Measurements from ENCODE around the gene UBR1.
"Not testable (repeated sequence)": the region's sequence is repeated elsewhere in the genome, so short reads cannot be mapped to it uniquely, and the experiment has no call there.

UBR1 gene

DNA sequence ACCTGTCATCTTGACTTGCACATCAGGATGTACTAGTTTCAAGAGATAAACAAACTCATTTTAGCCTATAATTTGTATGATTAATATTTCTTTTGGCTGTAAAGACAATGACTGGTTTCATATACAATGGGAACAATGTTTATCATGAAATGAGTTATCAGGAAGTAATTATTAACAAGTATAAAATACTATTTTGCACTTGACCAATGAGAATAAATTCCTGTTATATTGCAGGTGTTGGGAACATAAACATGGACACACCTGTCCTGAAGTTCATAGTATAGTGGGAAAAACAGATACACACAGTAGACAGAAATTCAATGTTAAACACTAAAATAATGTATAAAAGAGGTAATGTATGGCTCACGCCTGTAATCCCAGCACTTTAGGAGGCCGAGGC lies 56.9 kb downstream of the UBR1 start:
- DNase-seq, result no peak

DNA sequence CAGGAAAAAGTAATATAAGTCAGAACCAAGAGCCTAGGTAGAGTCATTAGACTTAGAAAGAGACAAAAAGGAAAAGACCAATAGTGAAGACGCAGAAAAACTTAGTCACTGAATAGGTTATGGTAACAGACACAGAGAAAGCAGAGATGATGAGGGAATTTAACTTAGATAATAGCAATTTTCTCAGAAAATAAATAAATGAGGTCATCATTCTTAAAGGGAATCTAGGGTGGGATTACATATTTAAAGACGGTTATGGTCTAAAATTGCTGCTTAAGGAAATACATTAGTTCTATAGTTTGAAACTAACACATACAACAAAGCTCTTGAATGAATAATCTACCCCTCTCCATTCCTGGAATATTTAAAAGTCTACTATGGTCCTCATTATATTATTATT lies 59.4 kb downstream of the UBR1 start:
- DNase-seq, result no peak

DNA sequence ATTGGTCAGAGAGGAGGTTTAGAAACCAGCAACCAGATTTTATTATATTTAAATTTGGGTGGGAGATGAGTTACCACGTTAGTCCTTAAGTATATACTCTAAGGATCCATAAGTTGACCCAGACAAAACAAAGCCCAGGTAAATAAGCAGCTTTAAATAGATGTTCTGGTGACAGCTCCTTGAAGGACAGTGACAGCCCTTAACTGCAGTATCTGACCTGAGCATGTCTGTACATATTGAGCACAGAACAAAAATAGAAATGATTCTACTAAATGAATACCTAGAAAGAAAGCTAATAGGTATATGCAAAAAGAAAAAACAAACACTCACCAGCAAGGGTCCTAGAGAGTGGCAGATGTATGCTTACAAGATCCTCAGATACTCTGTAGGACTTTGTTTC lies 63.0 kb downstream of the UBR1 start:
- DNase-seq, result no peak

DNA sequence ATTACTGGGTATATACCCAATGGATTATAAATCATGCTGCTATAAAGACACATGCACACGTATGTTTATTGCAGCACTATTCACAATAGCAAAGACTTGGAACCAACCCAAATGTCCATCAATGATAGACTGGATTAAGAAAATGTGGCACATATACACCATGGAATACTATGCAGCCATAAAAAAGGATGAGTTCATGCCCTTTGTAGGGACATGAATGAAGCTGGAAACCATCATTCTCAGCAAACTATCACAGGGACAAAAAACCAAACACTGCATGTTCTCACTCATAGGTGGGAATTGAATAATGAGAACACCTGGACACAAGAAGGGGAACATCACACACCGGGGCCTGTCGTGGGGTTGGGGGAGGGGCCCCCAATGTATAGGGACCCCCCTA lies 64.8 kb downstream of the UBR1 start:
- DNase-seq, result not testable (repeated sequence)

DNA sequence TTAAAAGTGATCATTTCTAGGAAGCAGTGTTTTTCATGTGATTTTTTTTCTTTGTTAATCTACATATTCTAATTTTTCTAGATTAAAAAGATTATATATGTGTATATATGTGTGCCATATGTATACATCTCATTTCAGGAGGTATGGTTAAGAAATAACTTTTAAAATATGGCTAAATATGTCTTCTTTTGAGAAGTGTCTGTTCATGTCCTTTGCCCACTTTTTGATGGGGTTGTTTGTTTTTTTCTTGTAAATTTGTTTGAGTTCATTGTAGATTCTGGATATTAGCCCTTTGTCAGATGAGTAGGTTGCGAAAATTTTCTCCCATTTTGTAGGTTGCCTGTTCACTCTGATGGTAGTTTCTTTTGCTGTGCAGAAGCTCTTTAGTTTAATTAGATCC lies 70.6 kb downstream of the UBR1 start:
- DNase-seq, result not testable (repeated sequence)

DNA sequence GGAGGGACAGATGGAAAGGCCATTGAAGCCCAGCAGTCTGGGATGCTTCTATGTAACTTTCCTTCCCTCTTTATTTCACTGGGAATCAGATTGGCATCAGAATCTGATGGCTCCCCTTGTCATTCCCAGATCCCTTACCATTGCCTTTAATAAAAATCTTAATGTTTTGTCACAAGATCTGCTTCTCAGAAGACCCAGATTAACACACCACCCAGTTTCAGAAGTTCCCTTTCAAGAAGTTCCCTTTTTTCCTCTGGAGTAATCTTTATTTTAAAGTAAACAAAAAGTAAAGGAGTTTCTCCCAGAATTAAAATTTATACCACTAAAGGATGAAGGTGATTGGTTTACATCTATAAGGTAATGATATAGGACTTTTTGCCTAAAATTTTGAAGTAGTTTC lies 76.4 kb downstream of the UBR1 start:
- peak; percentile 52 to 65 for DNase-seq

DNA sequence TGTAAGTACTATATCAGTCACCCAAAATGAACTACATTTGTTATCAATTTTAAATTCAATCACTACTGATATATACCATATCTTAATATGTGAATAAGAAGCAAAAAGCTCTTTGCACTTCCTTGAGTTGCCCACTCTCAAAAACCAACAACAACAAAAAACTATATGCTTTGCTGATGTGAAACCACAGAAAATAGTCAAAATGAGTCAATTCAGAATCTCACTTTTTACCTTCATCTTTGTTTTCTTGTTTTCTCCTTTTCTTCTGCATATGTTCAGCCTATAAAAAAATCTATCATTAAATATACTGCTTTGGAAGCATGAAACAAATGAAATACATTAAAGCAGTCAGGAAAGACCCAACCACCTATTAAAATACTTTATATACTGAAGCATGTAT lies 80.7 kb downstream of the UBR1 start:
- no peak for DNase-seq

DNA sequence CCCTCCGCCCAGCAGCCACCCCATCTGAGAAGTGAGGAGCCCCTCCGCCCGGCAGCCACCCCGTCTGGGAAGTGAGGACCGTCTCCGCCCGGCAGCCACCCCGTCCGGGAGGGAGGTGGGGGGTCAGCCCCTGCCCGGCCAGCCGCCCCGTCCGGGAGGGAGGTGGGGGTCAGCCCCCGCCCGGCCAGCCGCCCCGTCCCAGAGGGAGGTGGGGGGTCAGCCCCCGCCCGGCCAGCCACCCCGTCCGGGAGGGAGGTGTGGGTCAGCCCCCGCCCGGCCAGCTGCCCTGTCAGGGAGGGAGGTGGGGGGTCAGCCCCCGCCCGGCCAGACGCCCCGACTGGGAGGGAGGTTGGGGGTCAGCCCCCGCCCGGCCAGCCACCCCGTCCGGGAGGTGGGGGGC lies 91.2 kb downstream of the UBR1 start:
- not testable (repeated sequence) for DNase-seq

DNA sequence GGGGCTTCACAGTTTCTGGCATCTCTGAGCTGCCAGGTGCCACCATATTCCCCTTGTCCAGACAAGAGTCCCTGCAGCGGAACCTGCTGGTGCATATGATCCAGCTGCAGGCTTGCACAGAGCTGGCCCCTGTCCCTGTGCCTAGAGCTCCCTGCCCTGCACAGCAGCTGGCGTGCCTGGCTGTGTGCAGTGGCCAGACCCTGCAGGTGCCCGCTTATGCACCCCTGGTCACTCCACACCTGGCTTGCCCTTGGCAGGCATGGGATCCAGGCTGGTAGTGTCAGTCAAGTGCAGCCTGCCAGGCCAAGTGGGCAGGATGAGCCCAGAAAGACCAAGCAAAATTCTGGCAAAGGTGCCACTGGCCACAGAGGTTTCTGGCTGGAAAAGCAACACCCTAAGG lies 96.6 kb downstream of the UBR1 start:
- DNase-seq, result no peak

DNA sequence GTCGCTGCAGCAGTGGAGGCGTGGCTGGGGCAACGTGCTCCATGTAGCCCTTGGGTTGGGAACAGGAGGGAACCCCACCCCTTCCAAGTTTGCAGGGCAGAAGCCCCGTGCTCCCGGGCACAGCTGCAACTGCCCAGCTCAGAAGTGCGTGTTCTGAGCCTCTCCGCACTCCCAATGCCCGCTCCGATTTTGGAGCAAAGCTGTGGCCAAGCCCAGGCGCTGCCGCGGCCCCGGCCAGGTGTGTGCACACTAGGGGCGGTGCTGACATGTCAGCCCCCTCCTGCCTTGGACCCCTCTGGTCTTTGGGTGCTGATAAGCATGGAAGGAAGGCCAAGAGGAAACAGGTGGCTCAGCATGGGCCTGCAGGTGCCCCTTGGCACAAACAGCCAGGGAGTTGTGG lies 97.7 kb downstream of the UBR1 start:
- no peak for DNase-seq

DNA sequence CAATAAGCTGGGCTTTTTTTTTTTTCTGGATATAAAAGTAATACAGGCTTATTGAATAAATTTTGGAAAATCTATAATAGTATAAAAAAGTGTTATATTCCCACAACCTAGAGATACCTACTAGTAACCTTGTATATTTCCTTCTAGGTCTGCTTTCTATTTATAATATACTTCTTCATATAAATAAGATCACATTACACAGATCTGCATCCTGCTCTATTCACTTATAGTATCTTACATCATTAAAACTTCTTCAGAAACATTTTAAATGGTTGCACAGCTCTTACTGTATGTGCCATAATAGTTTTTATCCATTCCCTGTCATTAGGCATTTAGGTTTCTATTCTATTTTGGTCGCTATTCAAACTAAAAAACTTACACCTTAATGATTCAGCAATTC lies 98.3 kb downstream of the UBR1 start:
- DNase-seq, result no peak

DNA sequence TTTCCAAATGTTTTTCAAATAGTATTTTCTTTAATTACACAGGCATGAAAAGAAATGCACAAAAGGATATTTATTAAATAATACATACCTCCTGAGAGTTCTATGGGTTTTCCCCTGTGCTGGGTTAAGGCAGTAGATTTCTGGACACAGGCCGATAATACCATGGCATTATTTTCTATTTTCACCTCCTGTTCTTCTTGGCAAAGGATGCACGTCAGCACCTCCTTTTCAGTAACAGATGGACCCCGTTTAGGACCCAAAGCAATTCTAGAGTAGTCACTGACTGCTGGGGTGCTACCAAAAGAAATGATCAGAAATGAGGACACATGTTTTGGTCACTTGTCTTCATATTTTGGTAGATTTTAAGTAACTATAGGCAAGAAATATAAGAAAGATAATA lies 98.8 kb downstream of the UBR1 start:
- no peak for DNase-seq

DNA sequence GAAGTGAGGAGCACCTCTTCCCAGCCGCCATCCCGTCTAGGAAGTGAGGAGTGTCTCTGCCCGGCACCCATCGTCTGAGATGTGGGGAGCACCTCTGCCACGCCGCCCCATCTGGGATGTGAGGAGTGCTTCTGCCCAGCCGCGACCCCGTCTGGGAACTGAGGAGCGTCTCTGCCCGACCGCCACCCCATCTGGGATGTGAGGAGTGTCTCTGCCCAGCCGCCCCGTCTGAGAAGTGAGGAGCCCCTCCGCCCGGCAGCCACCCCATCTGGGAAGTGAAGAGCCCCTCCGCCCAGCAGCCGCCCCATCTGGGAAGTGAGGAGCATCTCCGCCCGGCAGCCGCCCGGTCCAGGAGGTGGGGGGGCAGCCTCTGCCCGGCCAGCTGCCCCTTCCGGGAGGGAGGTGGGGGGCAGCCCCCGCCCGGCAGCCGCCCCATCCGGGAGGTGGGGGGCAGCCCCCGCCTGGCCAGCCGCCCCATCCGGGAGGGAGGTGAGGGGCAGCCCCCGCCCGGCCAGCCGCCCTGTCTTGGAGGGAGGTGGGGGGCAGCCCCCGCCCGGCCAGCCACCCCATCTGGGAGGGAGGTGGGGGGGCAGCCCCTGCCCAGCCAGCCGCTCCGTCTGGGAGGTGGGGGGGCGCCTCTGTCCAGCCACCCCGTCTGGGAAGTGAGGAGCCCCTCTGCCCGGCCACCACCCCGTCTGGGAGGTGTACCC lies 100.8 kb downstream of the UBR1 start:
- not testable (repeated sequence) for DNase-seq

DNA sequence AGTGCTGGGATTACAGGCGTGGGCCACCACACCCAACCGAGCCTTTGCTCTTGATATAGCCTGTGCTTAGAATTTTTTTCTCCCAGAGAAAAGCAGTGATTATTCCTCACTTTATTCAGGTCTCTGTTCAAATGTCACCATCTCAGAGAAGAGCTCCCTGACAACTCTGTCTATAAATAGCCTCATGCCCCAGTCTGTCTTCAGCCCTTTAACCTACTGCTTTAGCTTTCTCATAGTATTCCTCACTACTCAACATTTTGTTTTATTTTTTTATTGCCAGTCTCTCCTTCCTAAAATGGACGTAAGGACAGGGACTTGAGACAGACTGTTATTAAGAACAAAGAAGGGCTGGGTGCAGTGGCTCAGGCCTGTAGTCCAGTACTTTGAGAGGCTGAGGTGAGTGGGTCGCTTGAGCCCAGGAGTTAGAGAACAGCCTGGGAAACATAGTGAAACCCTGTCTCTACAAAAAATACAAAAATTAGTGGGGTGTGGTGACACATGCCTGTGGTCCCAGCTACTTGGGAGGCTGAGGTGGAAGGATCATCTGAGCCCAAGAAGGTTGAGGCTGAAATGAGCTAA lies 106.5 kb downstream of the UBR1 start:
- no peak for DNase-seq

DNA sequence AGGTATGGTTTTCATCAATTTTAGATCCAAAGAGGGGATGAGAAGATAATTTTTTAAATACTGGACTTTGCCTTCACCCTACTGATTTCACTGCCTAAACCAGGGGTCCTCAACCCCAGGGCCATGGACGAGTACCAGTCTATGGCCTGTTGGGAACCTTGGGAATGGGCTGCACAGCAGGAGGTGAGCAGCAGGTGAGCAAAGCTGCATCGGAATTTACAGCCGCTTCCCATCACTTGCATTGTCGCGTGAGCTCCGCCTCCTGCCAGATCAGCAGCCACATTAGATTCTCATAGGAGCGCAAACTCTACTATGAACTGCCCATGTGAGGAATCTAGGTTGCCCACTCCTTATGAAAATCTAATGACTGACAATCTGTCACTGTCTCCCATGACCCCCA lies 109.0 kb downstream of the UBR1 start:
- no peak for DNase-seq

DNA sequence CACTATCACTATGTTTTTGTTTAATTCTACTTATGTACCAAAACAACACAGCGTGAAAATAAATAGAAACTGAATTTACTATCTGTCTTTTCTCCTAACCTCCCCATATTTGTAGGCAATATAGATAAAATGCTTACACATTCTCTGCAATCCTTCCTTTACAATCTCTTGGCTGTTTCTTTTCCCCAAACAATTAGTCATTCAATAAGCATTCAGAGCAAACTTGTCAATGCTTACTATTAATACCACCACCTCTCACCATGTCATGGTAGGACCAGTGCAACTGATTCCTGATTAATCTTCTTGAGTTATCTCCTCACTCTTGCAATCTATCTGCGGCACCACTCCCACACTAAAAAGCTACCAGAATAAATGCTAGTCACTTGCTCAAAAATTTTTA lies 111.3 kb downstream of the UBR1 start:
- DNase-seq, result no peak

DNA sequence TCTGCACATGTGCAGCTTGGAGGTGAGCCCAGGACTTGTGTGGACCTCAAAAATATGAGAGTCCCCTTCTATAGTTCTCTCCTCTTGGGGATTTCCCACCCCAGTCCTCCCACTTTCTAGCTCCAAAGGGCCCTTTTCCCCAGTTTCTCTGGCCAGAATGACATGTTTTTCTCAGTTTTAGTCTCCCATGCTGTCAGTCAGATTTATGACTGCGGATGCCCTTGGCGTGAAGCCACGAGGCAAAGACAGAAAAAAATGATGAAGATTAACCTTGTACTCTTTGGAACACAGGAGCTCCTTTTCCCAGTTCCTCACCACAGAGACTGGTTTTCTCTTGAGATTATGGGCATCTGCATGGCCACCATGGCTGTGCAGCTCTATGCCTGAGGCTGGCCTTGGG lies 113.2 kb downstream of the UBR1 start:
- DNase-seq, result no peak

DNA sequence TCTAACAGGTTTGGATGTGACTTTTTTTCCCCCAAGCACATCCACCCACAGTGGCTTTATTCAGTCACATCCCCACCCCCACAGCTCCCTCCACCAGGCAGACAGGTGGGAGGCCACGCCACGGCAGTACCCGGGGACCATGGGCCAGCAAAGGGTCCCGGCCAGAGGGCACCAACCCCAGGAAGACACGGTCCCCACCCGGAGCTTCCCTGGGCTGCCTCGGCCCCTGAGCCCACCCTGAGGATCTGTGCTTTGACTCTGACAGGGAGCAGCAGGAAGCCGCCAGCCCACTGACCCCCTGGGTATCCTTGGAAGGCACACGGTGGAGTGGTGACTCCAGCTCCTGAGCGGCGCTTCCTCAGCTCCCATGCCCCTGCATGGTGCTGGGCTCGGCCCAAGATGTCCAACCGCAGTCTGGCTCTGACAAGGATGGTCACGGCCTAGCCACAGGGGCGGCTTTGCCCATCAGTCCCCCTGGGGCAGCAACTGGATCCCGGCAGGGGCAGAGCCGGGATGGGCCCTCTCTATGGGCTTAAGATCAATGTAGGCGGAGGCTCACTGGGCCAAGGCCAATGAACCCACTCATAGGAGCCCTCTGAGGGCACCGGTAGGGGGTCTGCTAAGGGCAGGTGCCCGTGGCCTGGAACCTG lies 119.0 kb downstream of the UBR1 start:
- DNase-seq, result no peak

DNA sequence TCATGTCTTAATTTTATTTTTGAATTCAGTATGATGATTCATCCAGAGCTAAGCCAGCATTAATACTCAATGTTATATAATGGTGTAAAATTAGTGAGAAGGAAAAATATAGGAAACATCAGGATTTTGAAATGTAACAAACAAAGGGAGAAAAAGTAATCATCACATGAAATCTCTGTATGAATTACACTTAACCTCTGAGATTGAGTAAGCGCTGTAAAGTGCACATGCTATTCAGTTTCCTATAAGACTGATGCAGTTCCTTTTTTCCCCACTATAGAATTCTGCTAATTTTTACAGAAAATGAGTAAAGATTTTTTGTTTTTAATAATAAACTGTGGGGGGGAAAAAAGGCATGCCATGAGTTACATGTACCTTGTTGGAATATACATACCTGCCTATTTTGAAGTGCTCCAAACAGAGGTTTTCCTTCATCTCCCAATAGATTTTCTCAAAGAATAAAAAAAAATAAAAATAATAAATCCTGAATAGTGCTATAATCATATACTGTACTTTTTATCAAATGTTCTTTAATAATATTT lies 121.3 kb downstream of the UBR1 start:
- DNase-seq, result peak; percentile 32 to 66

DNA sequence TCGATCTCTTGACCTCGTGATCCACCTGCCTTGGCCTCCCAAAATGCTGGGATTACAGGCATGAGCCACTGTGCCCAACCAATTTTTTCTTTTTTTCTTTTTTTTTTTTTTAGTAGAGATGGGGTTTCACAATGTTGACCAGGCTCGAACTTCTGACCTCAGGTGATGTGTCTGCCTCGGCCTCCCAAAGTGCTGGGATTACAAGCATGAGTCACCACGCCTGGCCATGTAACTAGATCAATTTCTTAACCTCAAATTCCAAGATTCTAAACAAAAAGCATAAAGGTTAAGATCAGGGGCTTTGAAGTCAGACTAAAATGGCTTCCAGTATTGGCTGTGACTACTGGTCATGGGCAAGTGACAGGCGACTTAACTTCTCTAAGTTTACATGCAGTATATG lies 126.7 kb downstream of the UBR1 start:
- DNase-seq, result not testable (repeated sequence)

DNA sequence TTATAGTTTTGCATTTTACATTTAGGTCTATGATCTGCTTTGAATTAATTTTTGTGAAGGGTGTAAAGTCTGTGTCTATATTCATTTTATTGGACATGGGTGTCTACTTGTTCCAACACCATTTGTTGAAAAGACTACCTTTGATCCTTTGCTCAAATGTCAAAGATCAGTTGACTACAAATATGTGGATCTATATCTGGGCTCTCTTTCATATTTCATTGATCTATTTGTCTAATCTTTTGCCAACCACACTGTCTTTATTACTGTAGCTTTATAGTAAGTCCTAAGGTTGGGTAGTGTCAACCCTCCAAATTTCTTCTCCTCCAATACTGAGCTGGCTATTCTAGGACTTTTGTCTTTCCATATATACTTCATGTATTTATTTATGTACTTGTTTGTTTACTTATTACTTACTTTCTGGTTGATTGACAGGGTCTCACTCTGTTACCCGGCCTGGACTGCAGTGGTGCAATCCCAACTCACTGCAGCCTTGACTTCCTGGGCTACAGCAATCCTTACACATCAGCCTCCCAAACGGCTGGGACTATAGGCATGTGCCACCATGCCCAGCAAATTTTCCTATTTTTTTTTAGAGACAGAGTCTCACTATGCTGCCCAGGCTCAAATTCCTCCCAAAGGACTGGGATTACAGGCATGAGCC lies 131.5 kb downstream of the UBR1 start:
- DNase-seq, result no peak

DNA sequence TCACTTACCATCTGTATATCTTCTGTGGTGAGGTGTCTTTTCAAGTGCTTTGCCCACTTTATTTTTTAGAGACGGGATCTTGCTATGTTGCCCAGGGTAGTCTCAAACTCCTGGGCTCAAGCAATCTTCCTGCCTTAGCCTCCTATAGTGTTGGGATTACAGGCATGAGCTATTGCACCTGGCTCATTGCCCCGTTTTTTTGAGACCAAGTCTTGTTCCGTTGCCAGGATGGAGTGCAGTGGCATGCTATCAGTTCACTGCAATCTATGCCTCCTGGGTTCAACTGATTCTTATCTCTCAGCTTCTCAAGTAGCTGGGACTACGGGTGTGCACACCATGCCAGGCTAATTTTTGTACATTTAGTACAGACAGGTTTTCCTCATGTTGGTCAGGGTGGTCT lies 132.7 kb downstream of the UBR1 start:
- no peak for DNase-seq

DNA sequence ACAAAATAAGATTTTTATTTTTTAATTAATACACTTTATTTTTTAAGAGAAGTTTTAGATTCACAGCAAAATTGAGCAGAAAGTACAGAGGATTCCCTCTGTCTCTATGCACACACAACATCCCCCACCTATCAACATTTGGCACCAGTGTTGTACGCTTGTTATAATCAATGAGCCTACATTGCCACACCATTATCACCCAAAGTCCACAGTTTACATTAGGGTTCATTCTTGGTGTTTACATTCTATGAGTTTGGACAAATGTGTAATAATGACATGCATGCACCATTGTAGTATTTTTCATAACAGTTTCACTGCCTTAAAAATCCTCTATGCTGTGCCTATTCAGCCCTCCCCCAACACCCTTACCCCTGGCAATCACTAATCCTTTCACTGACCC lies 134.0 kb downstream of the UBR1 start:
- DNase-seq, result no peak

DNA sequence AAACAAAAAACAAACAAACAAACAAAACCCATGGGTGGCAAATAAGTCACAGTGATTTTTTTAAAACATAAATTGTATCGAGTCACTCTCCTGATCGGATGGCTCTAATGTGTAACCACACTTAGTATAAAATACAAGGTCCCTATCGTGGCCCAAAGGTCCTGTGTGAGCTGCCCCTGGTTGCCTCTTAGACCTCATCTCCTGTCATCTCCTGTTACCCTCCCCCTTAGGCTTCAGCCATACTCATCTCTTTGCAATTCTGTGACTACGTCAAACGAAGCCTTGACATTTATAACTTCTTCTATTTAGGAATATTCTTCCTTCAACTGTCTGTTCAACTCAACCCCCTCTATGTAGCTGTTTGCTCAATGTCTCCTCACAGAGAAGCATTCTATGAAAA lies 141.4 kb downstream of the UBR1 start:
- DNase-seq, result no peak
